Smooth muscle cell (in vitro differentiated cells): ENCODE data around the gene DAZAP2. TPM values are rescaled to one million over a fixed set of nuclear protein-coding genes. Genes with fewer than 3 reads are reported as not detected.
"Not testable (repeated sequence)": the region's sequence is repeated elsewhere in the genome, so short reads cannot be mapped to it uniquely, and the experiment has no call there.

Experiments used
- DNase-seq: peaks from one replicate; lab custom pipeline; 2025; ENCODE audit not compliant: unreplicated experiment; lab: John Stamatoyannopoulos, UW
- H2AFZ ChIP-seq: fragments of 200-600 bp; sonication (generic); 2 replicates; pipeline ENCODE4 v1.6.0; 2016; ENCODE audit warnings: antibody characterized with exemption, low read depth, mild to moderate bottlenecking
- H3F3A ChIP-seq: fragments of 200-600 bp; sonication (generic); 2 replicates; pipeline ENCODE4 v1.6.0; 2017; ENCODE audit warnings: antibody characterized with exemption, low read depth
- H3K27ac ChIP-seq: fragments of 200-600 bp; sonication (generic); 2 replicates; pipeline ENCODE4 v1.5.1; 2016; ENCODE audit warnings: low read depth, mild to moderate bottlenecking
- H3K27me3 ChIP-seq: fragments of 200-600 bp; sonication (generic); 2 replicates; pipeline ENCODE4 v1.6.1; 2016; ENCODE audit warnings: low read depth, mild to moderate bottlenecking
- H3K36me3 ChIP-seq: fragments of 200-600 bp; sonication (generic); 2 replicates; pipeline ENCODE4 v1.5.1; 2016; ENCODE audit warnings: low read depth
- H3K4me1 ChIP-seq: fragments of 200-600 bp; sonication (generic); 2 replicates; pipeline ENCODE4 v1.5.1; 2016; ENCODE audit warnings: low read depth
- H3K4me2 ChIP-seq: fragments of 200-600 bp; sonication (generic); 2 replicates; pipeline ENCODE4 v1.6.0; 2016; ENCODE audit warnings: mild to moderate bottlenecking
- H3K4me3 ChIP-seq: fragments of 200-600 bp; sonication (generic); 2 replicates; pipeline ENCODE4 v1.5.1; 2016; ENCODE audit warnings: mild to moderate bottlenecking
- H3K79me2 ChIP-seq: fragments of 200-600 bp; sonication (generic); 2 replicates; pipeline ENCODE4 v1.6.0; 2016; ENCODE audit warnings: low read depth, mild to moderate bottlenecking
- H3K9ac ChIP-seq: fragments of 200-600 bp; sonication (generic); 2 replicates; pipeline ENCODE4 v1.6.0; 2016; ENCODE audit warnings: low read depth
- H3K9me3 ChIP-seq: fragments of 200-600 bp; sonication (generic); replicated peaks from 2 replicates; pipeline ENCODE4 v1.5.1; 2016; ENCODE audit warnings: low read depth
- H4K20me1 ChIP-seq: fragments of 200-600 bp; sonication (generic); 2 replicates; pipeline ENCODE4 v1.6.0; 2016; ENCODE audit warnings: low read depth
- CTCF ChIP-seq: fragments of 200-600 bp; sonication (generic); IDR thresholded peaks from 2 replicates; pipeline ENCODE4 v1.5.1; 2017; ENCODE audit warnings: borderline replicate concordance, mild to moderate bottlenecking, antibody characterized with exemption; ENCODE audit not compliant: insufficient read depth, poor library complexity, severe bottlenecking
- whole genome bisulfite sequencing: methylation state at CpG from one replicate; pipeline ENCODE4 v1.1.7; 2016; ENCODE audit warnings: low lambda C conversion rate; 5-methylcytosine and 5-hydroxymethylcytosine counted together
- polyA plus RNA-seq: library from polyadenylated mRNA; unstranded; fragments of >200 nt; fragmentation: Nextera tagmentation; extraction: Ambion mirVana; gene quantifications from 2 replicates; pipeline ENCODE4 v1.2.1, GENCODE V29; 2016
- total RNA-seq: library from RNA; depleted of rRNA; stranded (reverse); fragments of >200 nt; gene quantifications from 2 replicates; pipeline ENCODE4 v1.2.3, GENCODE V29; 2014

DAZAP2 gene
- total and polyA plus RNA-seq, 2 experiments from 2014 or later = 166 to 208 TPM

GRCh38 chr12:51247523-51248206, 9.0 kb downstream of the DAZAP2 start:
- no peak overlapping the region for H2AFZ ChIP-seq
- no peak overlapping the region for H3K4me2 ChIP-seq
- no peak for TF ChIP-seq CTCF
- H3K27ac ChIP-seq = no peak overlapping the region
- no peak overlapping the region for H3K9ac ChIP-seq
- no peaks in the 10 kb centered on the region for H3K36me3 ChIP-seq
- H3K4me1 ChIP-seq = no peaks in the 10 kb centered on the region
- H3K27me3 ChIP-seq = no peaks in the 10 kb centered on the region
- no peak overlapping the region for H3K4me3 ChIP-seq
- H4K20me1 ChIP-seq = no peaks in the 10 kb centered on the region
- WGBS = 79% methylated on average over 14 of the region's 14 CpGs
- H3K9me3 ChIP-seq = no peaks in the 10 kb centered on the region
- DNase-seq = no peak
- no peaks in the 10 kb centered on the region for H3F3A ChIP-seq
- H3K79me2 ChIP-seq = no peaks in the 10 kb centered on the region

DNA sequence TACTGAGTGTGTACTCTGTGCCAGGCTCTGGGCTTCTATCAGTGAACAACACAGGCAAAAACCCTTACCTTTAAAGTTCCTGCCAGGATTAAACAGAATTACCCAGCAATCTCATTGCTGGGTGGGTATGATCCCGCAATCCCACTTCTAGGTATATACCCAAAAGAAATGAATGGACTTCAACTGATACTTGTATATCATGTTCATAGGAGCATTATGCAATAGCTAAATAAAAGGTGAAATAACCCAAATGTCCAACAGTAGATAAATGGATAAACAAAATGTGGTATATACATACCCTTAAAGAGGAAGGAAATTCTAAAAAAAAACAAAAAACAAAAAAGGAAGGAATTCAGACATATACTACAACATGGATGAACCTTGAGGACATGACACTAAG, 14.7 kb downstream of the DAZAP2 start:
- DNase-seq = no peak
- Histone ChIP-seq H4K20me1 (no peaks in the 10 kb centered on the region), H3K9ac (no peak overlapping the region), H3K27ac (no peak overlapping the region), H3K4me3 (no peak overlapping the region), H3K9me3 (no peaks in the 10 kb centered on the region), H3F3A (no peaks in the 10 kb centered on the region), H2AFZ (no peak overlapping the region), H3K27me3 (no peaks in the 10 kb centered on the region), H3K79me2 (no peaks in the 10 kb centered on the region), H3K4me2 (no peak overlapping the region), H3K4me1 (no peaks in the 10 kb centered on the region), H3K36me3 (no peaks in the 10 kb centered on the region)
- no peak for TF ChIP-seq CTCF
- 100% methylated on average over 1 of the region's 1 CpG for WGBS

- no peak for DNase-seq
These were observed 15.9 kb downstream of the DAZAP2 start for GRCh38 chr12:51254536-51254935.

DNA sequence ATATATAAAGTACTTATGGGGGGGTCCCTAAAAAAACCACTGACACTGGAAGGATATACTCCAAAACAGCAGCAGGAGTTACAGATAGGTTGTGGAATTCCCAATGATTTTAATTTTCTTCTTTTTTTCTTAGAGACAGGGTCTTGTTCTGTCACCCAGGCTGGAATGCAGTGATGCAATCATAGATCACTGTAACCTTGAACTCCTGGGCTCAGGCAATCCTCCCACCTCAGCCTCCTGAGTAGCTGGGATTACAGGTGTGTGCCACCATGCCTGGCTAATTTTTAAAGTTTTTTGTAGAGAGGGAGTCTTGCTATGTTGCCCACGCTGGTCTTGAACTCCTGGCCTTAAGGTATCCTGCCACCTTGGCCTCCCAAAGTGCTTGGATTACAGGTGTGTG, 21.0 kb downstream of the DAZAP2 start:
- WGBS = 100% methylated on average over 1 of the region's 1 CpG
- not testable (repeated sequence) for H4K20me1 ChIP-seq, H3K36me3 ChIP-seq

More at GRCh38 chr12:51254536-51254935, 15.9 kb downstream of the DAZAP2 start:
- Histone ChIP-seq H3K4me2 (no peak overlapping the region), H3F3A (no peaks in the 10 kb centered on the region), H3K36me3 (no peaks in the 10 kb centered on the region), H3K27ac (no peak overlapping the region), H3K4me1 (no peaks in the 10 kb centered on the region), H3K79me2 (no peaks in the 10 kb centered on the region), H4K20me1 (no peaks in the 10 kb centered on the region), H3K9me3 (no peaks in the 10 kb centered on the region), H3K9ac (no peak overlapping the region), H3K4me3 (no peak overlapping the region), H2AFZ (no peak overlapping the region), H3K27me3 (no peaks in the 10 kb centered on the region)
- WGBS = 94% methylated on average over 4 of the region's 4 CpGs
- no peak for TF ChIP-seq CTCF

More for the DNA sequence above, 21.0 kb downstream of the DAZAP2 start:
- not testable (repeated sequence) for H3K27ac ChIP-seq, H3F3A ChIP-seq, H3K4me1 ChIP-seq, DNase-seq, H3K79me2 ChIP-seq, H2AFZ ChIP-seq, H3K4me2 ChIP-seq, H3K4me3 ChIP-seq, H3K27me3 ChIP-seq, H3K9ac ChIP-seq, H3K9me3 ChIP-seq
